WTC11 (cell line): ENCODE measurements around the gene DNM3. TPM values are rescaled to one million over a fixed set of nuclear protein-coding genes. Genes with fewer than 3 reads are reported as not detected.

ENCODE experiments used
- ATAC-seq: fragments of 200-7000 bp; cut with Tn5 transposase; 2 replicates; pipeline ENCODE4 v1.10.0; 2021; ENCODE audit warnings: mild to moderate bottlenecking, moderate library complexity
- CTCF ChIA-PET: fragments of 300-600 bp; sonication (Branson Sonifier 250); formaldehyde crosslinking; loops from one replicate; lab custom pipeline; 2021; ENCODE audit warnings: antibody characterized with exemption; lab: Charles Lee
- POLR2A ChIA-PET: fragments of 350-600 bp; sonication (Branson Sonifier 250); formaldehyde crosslinking; loops from one replicate; lab custom pipeline; 2021; ENCODE audit warnings: antibody characterized with exemption; lab: Charles Lee
- DNase-seq: peaks from one replicate; pipeline ENCODE4 v3.0.0; 2021; ENCODE audit warnings: low spot score
- H3K27ac Mint-ChIP-seq: 2 replicates; pipeline ENCODE4 v1.8.0; 2021; ENCODE audit warnings: mixed read lengths
- H3K27me3 Mint-ChIP-seq: 2 replicates; pipeline ENCODE4 v1.8.0; 2021; ENCODE audit warnings: low read depth, mild to moderate bottlenecking, moderate library complexity, mixed read lengths
- H3K36me3 Mint-ChIP-seq: 2 replicates; pipeline ENCODE4 v1.8.0; 2021; ENCODE audit warnings: mixed read lengths
- H3K4me1 Mint-ChIP-seq: 2 replicates; pipeline ENCODE4 v1.8.0; 2022; ENCODE audit warnings: mixed read lengths
- H3K4me3 Mint-ChIP-seq: 2 replicates; pipeline ENCODE4 v1.8.0; 2021; ENCODE audit warnings: mild to moderate bottlenecking, moderate library complexity, mixed read lengths
- H3K9me3 Mint-ChIP-seq: 2 replicates; pipeline ENCODE4 v1.8.0; 2021; ENCODE audit warnings: mixed read lengths
- ATF2 ChIP-seq: sonication (generic); formaldehyde crosslinking; IDR thresholded peaks from 2 replicates; pipeline ENCODE4 v1.8.1; 2022; ENCODE audit warnings: low read depth, missing genetic modification reagents, borderline replicate concordance
- CBFB ChIP-seq: sonication (generic); formaldehyde crosslinking; IDR thresholded peaks from 2 replicates; pipeline ENCODE4 v1.8.1; 2022; ENCODE audit warnings: mild to moderate bottlenecking, low read depth, missing genetic modification reagents
- CREM ChIP-seq: sonication (generic); formaldehyde crosslinking; IDR thresholded peaks from 2 replicates; pipeline ENCODE4 v1.8.1; 2022; ENCODE audit warnings: mild to moderate bottlenecking, missing genetic modification reagents, moderate library complexity
- EMX1 ChIP-seq: fragments of 250-450 bp; sonication (Bioruptor Pico); IDR thresholded peaks from 2 replicates; pipeline ENCODE4 v1.8.0; 2021; ENCODE audit warnings: mild to moderate bottlenecking
- ESRRA ChIP-seq: sonication (generic); formaldehyde crosslinking; IDR thresholded peaks from 2 replicates; pipeline ENCODE4 v1.8.1; 2022; ENCODE audit warnings: mild to moderate bottlenecking, missing genetic modification reagents, borderline replicate concordance
- FOXP4 ChIP-seq: sonication (generic); formaldehyde crosslinking; IDR thresholded peaks from 2 replicates; pipeline ENCODE4 v1.8.0; 2022; ENCODE audit warnings: mild to moderate bottlenecking, missing genetic modification reagents
- IRF2 ChIP-seq: sonication (generic); formaldehyde crosslinking; IDR thresholded peaks from 2 replicates; pipeline ENCODE4 v1.8.0; 2022; ENCODE audit warnings: low read depth, missing genetic modification reagents, borderline replicate concordance
- MAX ChIP-seq: sonication (generic); formaldehyde crosslinking; IDR thresholded peaks from 2 replicates; pipeline ENCODE4 v1.8.0; 2022; ENCODE audit warnings: mild to moderate bottlenecking, missing genetic modification reagents
- MLX ChIP-seq: sonication (generic); formaldehyde crosslinking; IDR thresholded peaks from 2 replicates; pipeline ENCODE4 v1.8.1; 2023; ENCODE audit warnings: mild to moderate bottlenecking, missing genetic modification reagents, moderate library complexity
- NR2C2 ChIP-seq: sonication (generic); formaldehyde crosslinking; IDR thresholded peaks from 2 replicates; pipeline ENCODE4 v1.8.0; 2022; ENCODE audit warnings: mild to moderate bottlenecking, missing genetic modification reagents
- SMAD4 ChIP-seq: sonication (generic); formaldehyde crosslinking; IDR thresholded peaks from 2 replicates; pipeline ENCODE4 v1.8.0; 2022; ENCODE audit warnings: mild to moderate bottlenecking, missing genetic modification reagents
- SP1 ChIP-seq: sonication (generic); formaldehyde crosslinking; conservative IDR thresholded peaks from 2 replicates; pipeline ENCODE4 v1.8.1; 2022; ENCODE audit warnings: missing genetic modification reagents
- STAT6 ChIP-seq: sonication (generic); formaldehyde crosslinking; conservative IDR thresholded peaks from 2 replicates; pipeline ENCODE4 v1.8.1; 2023; ENCODE audit warnings: mild to moderate bottlenecking, low read depth, missing genetic modification reagents, moderate library complexity
- TP53 ChIP-seq: sonication (generic); formaldehyde crosslinking; IDR thresholded peaks from 2 replicates; pipeline ENCODE4 v1.8.1; 2023; ENCODE audit warnings: mild to moderate bottlenecking, missing genetic modification reagents
- USF1 ChIP-seq: sonication (generic); formaldehyde crosslinking; IDR thresholded peaks from 2 replicates; pipeline ENCODE4 v1.8.0; 2022; ENCODE audit warnings: mild to moderate bottlenecking, missing genetic modification reagents
- ZMAT4 ChIP-seq: fragments of 250-450 bp; sonication (Bioruptor Pico); IDR thresholded peaks from 2 replicates; pipeline ENCODE4 v1.9.0; 2021; ENCODE audit warnings: mild to moderate bottlenecking
- ZNF121 ChIP-seq: sonication (generic); formaldehyde crosslinking; IDR thresholded peaks from 2 replicates; pipeline ENCODE4 v1.8.0; 2023; ENCODE audit warnings: missing genetic modification reagents
- ZNF138 ChIP-seq: sonication (generic); formaldehyde crosslinking; conservative IDR thresholded peaks from 2 replicates; pipeline ENCODE4 v1.8.1; 2022; ENCODE audit warnings: mild to moderate bottlenecking, moderate library complexity, missing genetic modification reagents
- ZNF396 ChIP-seq: fragments of 250-450 bp; sonication (Bioruptor Pico); IDR thresholded peaks from 2 replicates; pipeline ENCODE4 v1.8.0; 2021; ENCODE audit warnings: mild to moderate bottlenecking, moderate library complexity, borderline replicate concordance
- ZNF416 ChIP-seq: fragments of 250-450 bp; sonication (Bioruptor Pico); IDR thresholded peaks from 2 replicates; pipeline ENCODE4 v1.9.0; 2021; ENCODE audit warnings: mild to moderate bottlenecking, inconsistent platforms
- total RNA-seq: library from RNA; stranded (reverse); gene quantifications from 3 replicates; pipeline ENCODE4 v1.2.3, GENCODE V29; 2021

The DNM3 gene
- total RNA-seq, 1 experiment from 2014 or later = 1.9 TPM

- ATAC-seq = no peak
These were observed 42.6 kb downstream of the DNM3 start for GRCh38 chr1:171883849-171884248.

More at GRCh38 chr1:171883849-171884248, 42.6 kb downstream of the DNM3 start:
- Mint-ChIP-seq H3K9me3 (no peaks in the 10 kb centered on the region), H3K27ac (no peak overlapping the region), H3K4me1 (peaks cover 6% of the 10 kb centered on the region), H3K4me3 (no peak overlapping the region), H3K36me3 (no peaks in the 10 kb centered on the region), H3K27me3 (no peaks in the 10 kb centered on the region)
- CTCF ChIA-PET = no interaction called here
- POLR2A ChIA-PET = no interaction called here
- DNase-seq = no peak
- TF ChIP-seq ZNF416 (CRISPR knock-in tag) = no peak
- no peak for TF ChIP-seq IRF2 (CRISPR knock-in tag)
- TF ChIP-seq ATF2 = no peak
- TF ChIP-seq TP53 (CRISPR knock-in tag) = no peak
- TF ChIP-seq ZNF396 (CRISPR knock-in tag) = no peak
- no peak for TF ChIP-seq USF1 (CRISPR knock-in tag)
- TF ChIP-seq ZNF121 = no peak
- no peak for TF ChIP-seq CREM (CRISPR knock-in tag)
- no peak for TF ChIP-seq SP1 (CRISPR knock-in tag)
- TF ChIP-seq ZNF138 (CRISPR knock-in tag) = no peak
- TF ChIP-seq FOXP4 = no peak
- TF ChIP-seq MLX (CRISPR knock-in tag) = no peak
- no peak for TF ChIP-seq SMAD4 (CRISPR knock-in tag)
- no peak for TF ChIP-seq ESRRA (CRISPR knock-in tag)
- TF ChIP-seq NR2C2 (CRISPR knock-in tag) = no peak
- TF ChIP-seq ZMAT4 (CRISPR knock-in tag) = no peak
- TF ChIP-seq MAX = no peak
- no peak for TF ChIP-seq CBFB
- TF ChIP-seq STAT6 = no peak
- TF ChIP-seq EMX1 (CRISPR knock-in tag) = no peak
